Measurements from ENCODE around the gene RPS6KA5. TPM values are rescaled to one million over a fixed set of nuclear protein-coding genes. Genes with fewer than 3 reads are reported as not detected.

Gene RPS6KA5
- total and polyA plus RNA-seq, 9 of the 15 experiments (the other 6 are each of a cell fraction or from before 2014, with no cell fraction given), result 0.88 to 7.7 (median 4.7) TPM

DNA sequence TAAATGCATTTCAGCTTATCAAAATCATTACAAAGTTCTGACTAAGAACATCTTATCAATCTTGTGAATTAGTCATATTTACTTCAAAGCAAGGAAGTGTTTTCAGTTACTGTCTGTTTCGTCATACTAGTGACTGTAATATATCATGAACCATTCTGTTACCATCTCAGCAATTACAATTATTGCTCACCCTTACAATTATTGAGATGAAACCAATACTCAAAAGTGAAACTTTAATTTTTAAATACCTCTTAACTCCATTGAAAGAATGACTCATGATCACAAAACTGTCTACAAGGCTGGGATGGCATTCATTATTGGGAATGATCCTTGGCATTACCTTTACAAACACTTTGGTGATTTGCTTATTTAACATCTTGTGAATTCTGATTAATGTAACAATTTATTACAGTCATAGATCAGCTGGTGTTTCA is 90.3 kb downstream of the RPS6KA5 start (continued):
- TF ChIP-seq ZNF589 (CRISPR knock-in tag; IDR thresholded peaks at IDR 0.05; ENCODE audit: low read depth), result peak; percentile 88
- TF ChIP-seq, protein P1, sequence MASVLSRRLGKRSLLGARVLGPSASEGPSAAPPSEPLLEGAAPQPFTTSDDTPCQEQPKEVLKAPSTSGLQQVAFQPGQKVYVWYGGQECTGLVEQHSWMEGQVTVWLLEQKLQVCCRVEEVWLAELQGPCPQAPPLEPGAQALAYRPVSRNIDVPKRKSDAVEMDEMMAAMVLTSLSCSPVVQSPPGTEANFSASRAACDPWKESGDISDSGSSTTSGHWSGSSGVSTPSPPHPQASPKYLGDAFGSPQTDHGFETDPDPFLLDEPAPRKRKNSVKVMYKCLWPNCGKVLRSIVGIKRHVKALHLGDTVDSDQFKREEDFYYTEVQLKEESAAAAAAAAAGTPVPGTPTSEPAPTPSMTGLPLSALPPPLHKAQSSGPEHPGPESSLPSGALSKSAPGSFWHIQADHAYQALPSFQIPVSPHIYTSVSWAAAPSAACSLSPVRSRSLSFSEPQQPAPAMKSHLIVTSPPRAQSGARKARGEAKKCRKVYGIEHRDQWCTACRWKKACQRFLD (CRISPR knock-in tag; IDR thresholded peaks at IDR 0.05), result peak; percentile 65; the same call in 1 of the 2 replicates
- TF ChIP-seq, protein P2, sequence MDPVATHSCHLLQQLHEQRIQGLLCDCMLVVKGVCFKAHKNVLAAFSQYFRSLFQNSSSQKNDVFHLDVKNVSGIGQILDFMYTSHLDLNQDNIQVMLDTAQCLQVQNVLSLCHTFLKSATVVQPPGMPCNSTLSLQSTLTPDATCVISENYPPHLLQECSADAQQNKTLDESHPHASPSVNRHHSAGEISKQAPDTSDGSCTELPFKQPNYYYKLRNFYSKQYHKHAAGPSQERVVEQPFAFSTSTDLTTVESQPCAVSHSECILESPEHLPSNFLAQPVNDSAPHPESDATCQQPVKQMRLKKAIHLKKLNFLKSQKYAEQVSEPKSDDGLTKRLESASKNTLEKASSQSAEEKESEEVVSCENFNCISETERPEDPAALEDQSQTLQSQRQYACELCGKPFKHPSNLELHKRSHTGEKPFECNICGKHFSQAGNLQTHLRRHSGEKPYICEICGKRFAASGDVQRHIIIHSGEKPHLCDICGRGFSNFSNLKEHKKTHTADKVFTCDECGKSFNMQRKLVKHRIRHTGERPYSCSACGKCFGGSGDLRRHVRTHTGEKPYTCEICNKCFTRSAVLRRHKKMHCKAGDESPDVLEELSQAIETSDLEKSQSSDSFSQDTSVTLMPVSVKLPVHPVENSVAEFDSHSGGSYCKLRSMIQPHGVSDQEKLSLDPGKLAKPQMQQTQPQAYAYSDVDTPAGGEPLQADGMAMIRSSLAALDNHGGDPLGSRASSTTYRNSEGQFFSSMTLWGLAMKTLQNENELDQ (CRISPR knock-in tag; IDR thresholded peaks at IDR 0.05; ENCODE audit: borderline replicate concordance), result no peak
- TF ChIP-seq, protein P3, sequence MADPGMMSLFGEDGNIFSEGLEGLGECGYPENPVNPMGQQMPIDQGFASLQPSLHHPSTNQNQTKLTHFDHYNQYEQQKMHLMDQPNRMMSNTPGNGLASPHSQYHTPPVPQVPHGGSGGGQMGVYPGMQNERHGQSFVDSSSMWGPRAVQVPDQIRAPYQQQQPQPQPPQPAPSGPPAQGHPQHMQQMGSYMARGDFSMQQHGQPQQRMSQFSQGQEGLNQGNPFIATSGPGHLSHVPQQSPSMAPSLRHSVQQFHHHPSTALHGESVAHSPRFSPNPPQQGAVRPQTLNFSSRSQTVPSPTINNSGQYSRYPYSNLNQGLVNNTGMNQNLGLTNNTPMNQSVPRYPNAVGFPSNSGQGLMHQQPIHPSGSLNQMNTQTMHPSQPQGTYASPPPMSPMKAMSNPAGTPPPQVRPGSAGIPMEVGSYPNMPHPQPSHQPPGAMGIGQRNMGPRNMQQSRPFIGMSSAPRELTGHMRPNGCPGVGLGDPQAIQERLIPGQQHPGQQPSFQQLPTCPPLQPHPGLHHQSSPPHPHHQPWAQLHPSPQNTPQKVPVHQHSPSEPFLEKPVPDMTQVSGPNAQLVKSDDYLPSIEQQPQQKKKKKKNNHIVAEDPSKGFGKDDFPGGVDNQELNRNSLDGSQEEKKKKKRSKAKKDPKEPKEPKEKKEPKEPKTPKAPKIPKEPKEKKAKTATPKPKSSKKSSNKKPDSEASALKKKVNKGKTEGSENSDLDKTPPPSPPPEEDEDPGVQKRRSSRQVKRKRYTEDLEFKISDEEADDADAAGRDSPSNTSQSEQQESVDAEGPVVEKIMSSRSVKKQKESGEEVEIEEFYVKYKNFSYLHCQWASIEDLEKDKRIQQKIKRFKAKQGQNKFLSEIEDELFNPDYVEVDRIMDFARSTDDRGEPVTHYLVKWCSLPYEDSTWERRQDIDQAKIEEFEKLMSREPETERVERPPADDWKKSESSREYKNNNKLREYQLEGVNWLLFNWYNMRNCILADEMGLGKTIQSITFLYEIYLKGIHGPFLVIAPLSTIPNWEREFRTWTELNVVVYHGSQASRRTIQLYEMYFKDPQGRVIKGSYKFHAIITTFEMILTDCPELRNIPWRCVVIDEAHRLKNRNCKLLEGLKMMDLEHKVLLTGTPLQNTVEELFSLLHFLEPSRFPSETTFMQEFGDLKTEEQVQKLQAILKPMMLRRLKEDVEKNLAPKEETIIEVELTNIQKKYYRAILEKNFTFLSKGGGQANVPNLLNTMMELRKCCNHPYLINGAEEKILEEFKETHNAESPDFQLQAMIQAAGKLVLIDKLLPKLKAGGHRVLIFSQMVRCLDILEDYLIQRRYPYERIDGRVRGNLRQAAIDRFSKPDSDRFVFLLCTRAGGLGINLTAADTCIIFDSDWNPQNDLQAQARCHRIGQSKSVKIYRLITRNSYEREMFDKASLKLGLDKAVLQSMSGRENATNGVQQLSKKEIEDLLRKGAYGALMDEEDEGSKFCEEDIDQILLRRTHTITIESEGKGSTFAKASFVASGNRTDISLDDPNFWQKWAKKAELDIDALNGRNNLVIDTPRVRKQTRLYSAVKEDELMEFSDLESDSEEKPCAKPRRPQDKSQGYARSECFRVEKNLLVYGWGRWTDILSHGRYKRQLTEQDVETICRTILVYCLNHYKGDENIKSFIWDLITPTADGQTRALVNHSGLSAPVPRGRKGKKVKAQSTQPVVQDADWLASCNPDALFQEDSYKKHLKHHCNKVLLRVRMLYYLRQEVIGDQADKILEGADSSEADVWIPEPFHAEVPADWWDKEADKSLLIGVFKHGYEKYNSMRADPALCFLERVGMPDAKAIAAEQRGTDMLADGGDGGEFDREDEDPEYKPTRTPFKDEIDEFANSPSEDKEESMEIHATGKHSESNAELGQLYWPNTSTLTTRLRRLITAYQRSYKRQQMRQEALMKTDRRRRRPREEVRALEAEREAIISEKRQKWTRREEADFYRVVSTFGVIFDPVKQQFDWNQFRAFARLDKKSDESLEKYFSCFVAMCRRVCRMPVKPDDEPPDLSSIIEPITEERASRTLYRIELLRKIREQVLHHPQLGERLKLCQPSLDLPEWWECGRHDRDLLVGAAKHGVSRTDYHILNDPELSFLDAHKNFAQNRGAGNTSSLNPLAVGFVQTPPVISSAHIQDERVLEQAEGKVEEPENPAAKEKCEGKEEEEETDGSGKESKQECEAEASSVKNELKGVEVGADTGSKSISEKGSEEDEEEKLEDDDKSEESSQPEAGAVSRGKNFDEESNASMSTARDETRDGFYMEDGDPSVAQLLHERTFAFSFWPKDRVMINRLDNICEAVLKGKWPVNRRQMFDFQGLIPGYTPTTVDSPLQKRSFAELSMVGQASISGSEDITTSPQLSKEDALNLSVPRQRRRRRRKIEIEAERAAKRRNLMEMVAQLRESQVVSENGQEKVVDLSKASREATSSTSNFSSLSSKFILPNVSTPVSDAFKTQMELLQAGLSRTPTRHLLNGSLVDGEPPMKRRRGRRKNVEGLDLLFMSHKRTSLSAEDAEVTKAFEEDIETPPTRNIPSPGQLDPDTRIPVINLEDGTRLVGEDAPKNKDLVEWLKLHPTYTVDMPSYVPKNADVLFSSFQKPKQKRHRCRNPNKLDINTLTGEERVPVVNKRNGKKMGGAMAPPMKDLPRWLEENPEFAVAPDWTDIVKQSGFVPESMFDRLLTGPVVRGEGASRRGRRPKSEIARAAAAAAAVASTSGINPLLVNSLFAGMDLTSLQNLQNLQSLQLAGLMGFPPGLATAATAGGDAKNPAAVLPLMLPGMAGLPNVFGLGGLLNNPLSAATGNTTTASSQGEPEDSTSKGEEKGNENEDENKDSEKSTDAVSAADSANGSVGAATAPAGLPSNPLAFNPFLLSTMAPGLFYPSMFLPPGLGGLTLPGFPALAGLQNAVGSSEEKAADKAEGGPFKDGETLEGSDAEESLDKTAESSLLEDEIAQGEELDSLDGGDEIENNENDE (IDR thresholded peaks at IDR 0.05; ENCODE audit: low read depth, low read length), result no peak
- no peak for TF ChIP-seq ZFP1 (CRISPR knock-in tag; IDR thresholded peaks at IDR 0.05)
- no peak for TF ChIP-seq RBM39 (optimal IDR thresholded peaks at IDR 0.05; ENCODE audit: low read depth, low read length)
- TF ChIP-seq, protein P4, sequence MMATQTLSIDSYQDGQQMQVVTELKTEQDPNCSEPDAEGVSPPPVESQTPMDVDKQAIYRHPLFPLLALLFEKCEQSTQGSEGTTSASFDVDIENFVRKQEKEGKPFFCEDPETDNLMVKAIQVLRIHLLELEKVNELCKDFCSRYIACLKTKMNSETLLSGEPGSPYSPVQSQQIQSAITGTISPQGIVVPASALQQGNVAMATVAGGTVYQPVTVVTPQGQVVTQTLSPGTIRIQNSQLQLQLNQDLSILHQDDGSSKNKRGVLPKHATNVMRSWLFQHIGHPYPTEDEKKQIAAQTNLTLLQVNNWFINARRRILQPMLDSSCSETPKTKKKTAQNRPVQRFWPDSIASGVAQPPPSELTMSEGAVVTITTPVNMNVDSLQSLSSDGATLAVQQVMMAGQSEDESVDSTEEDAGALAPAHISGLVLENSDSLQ (IDR thresholded peaks at IDR 0.05), result peak; percentile 60
- TF ChIP-seq TRIM24 (IDR thresholded peaks at IDR 0.05), result peak; percentile 77 to 91
- no peak for TF ChIP-seq ADNP (tag; IDR thresholded peaks at IDR 0.05)
- TF ChIP-seq TAF7 (tag; IDR thresholded peaks at IDR 0.05), result no peak
- TF ChIP-seq ZNF584 (CRISPR knock-in tag; IDR thresholded peaks at IDR 0.05; ENCODE audit: low read depth), result peak; percentile 92
- no peak for TF ChIP-seq C11orf30 (IDR thresholded peaks at IDR 0.05; ENCODE audit: low read depth)
